Upper lobe of left lung (tissue), 6 donors: ENCODE measurements around the gene STUB1. TPM values are rescaled to one million over a fixed set of nuclear protein-coding genes. Genes with fewer than 3 reads are reported as not detected.
A peak's percentile ranks its signal among the peaks of the same experiment; 100 is the strongest.
"Not testable (repeated sequence)": the region's sequence is repeated elsewhere in the genome, so short reads cannot be mapped to it uniquely, and the experiment has no call there.

Source experiments
- ATAC-seq, 2 donors: fragments of 200-7000 bp; cut with Tn5 transposase; one replicate each; pipeline ENCODE4 v1.9.1; 2022; ENCODE audit warnings: mild to moderate bottlenecking in 2 of 2, moderate library complexity in 2 of 2; ENCODE audit not compliant: low FRiP score in 2 of 2
- DNase-seq, 2 donors: peaks; one replicate each; pipeline ENCODE4 v3.0.0-alpha.2; 2019 to 2020
- H3K27ac ChIP-seq, 4 donors: fragments of 200-600 bp; sonication (generic); one replicate each; pipeline ENCODE4 v1.5.1; 2016 to 2019
- H3K27me3 ChIP-seq, 4 donors: fragments of 200-600 bp; sonication (generic); one replicate each; pipeline ENCODE4 v1.5.1; 2017 to 2019
- H3K36me3 ChIP-seq, 4 donors: fragments of 200-600 bp; sonication (generic); one replicate each; pipeline ENCODE4 v1.5.1; 2016 to 2019
- H3K4me1 ChIP-seq, 4 donors: fragments of 200-600 bp; sonication (generic); one replicate each; pipeline ENCODE4 v1.5.1; 2018 to 2019
- H3K4me3 ChIP-seq, 4 donors: fragments of 200-600 bp; sonication (generic); one replicate each; pipeline ENCODE4 v1.5.1; 2017 to 2019; ENCODE audit warnings: mild to moderate bottlenecking in 2 of 4, moderate library complexity in 1 of 4
- H3K9me3 ChIP-seq, 4 donors: fragments of 200-600 bp; sonication (generic); one replicate each; pipeline ENCODE4 v1.5.1; 2018 to 2019
- EP300 ChIP-seq, 4 donors: sonication (generic); formaldehyde crosslinking; IDR thresholded peaks; one replicate each; pipeline ENCODE4 v1.5.1; 2017; ENCODE audit warnings: antibody characterized with exemption in 4 of 4, control low read depth in 2 of 4
- POLR2A ChIP-seq, 4 donors: fragments of 450-650 bp; IDR thresholded peaks; one replicate each; pipeline ENCODE4 v1.5.1; 2016 to 2017; ENCODE audit warnings: antibody characterized with exemption in 4 of 4, mild to moderate bottlenecking in 2 of 4
- POLR2AphosphoS5 ChIP-seq, 2 donors: sonication (generic); formaldehyde crosslinking; IDR thresholded peaks; one replicate each; pipeline ENCODE4 v1.5.1; 2017; ENCODE audit warnings: antibody characterized with exemption in 2 of 2
- WGBS, 2 donors: methylation state at CpG; one replicate each; pipeline ENCODE4 v1.1.5; 2017 to 2018; 5-methylcytosine and 5-hydroxymethylcytosine counted together
- total RNA-seq, 6 donors: library from RNA; depleted of rRNA in 4 of 6; stranded (reverse); fragments of >200 nt in 4 of 6; gene quantifications; one replicate each; pipeline versions ENCODE4 v1.1.0 to v1.2.1, GENCODE V29; 2016 to 2021
- TF ChIP-seq, protein P1 (sequence below), 6 experiments: fragments of 450-650 bp in 4 of 6; fragments of 200-600 bp in 2 of 6; sonication (generic) in 2 of 6; IDR thresholded peaks; one replicate each; pipeline ENCODE4 v1.5.1; 2016 to 2019; ENCODE audit warnings: antibody characterized with exemption in 6 of 6
- donor health status: DM: no; HTN: no; CAD: no; lungs with moderate emphysema.
- donor health status: DM: no; HTN: yes; CAD: no; lungs with severe emphysema.

The STUB1 gene
- total RNA-seq, 6 donors from 2014 or later = 101 to 186 (median 118) TPM

DNA sequence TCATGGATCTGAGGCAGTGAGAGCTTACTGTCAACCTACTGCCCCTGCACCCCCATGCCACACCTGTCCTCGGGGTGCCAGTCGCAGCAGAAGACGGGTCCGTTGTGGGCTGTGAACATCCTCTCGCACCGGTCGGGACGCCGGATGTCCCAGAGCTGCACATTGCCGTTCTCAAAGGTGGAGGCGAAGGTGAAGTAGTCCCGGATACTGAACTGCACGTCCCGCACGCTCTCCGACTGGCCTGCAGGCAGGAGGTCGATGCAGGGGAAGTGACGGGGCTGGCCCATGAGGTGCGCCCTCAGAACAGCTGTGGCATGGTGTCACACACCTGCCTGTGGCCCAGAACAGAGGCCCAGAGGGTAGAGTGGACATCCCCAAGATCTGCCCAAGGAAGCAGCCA is 7.3 kb downstream of the STUB1 start:
- H3K36me3 ChIP-seq = peaks cover under 1 to 26% (median 13%) of the 10 kb centered on the region in 4 donors
- H3K4me1 ChIP-seq = peaks cover 37 to 66% (median 50%) of the 10 kb centered on the region in 4 donors
- no peak for ATAC-seq
- 89 to 94% methylated on average over 16 to 19 of the region's 19 CpGs for WGBS, 2 donors
- no peaks in the 10 kb centered on the region for H3K27me3 ChIP-seq
- peak in 1 of 2 donors; percentile 77 for DNase-seq
- TF ChIP-seq EP300 (IDR thresholded peaks at IDR 0.05) = no peak
- TF ChIP-seq, protein P1, sequence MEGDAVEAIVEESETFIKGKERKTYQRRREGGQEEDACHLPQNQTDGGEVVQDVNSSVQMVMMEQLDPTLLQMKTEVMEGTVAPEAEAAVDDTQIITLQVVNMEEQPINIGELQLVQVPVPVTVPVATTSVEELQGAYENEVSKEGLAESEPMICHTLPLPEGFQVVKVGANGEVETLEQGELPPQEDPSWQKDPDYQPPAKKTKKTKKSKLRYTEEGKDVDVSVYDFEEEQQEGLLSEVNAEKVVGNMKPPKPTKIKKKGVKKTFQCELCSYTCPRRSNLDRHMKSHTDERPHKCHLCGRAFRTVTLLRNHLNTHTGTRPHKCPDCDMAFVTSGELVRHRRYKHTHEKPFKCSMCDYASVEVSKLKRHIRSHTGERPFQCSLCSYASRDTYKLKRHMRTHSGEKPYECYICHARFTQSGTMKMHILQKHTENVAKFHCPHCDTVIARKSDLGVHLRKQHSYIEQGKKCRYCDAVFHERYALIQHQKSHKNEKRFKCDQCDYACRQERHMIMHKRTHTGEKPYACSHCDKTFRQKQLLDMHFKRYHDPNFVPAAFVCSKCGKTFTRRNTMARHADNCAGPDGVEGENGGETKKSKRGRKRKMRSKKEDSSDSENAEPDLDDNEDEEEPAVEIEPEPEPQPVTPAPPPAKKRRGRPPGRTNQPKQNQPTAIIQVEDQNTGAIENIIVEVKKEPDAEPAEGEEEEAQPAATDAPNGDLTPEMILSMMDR (IDR thresholded peaks at IDR 0.05) = no peak
- TF ChIP-seq POLR2AphosphoS5 (IDR thresholded peaks at IDR 0.05) = no peak
- TF ChIP-seq POLR2A (IDR thresholded peaks at IDR 0.05) = no peak
- H3K4me3 ChIP-seq = no peak overlapping the region
- no peaks in the 10 kb centered on the region for H3K9me3 ChIP-seq
- no peak overlapping the region for H3K27ac ChIP-seq

DNA sequence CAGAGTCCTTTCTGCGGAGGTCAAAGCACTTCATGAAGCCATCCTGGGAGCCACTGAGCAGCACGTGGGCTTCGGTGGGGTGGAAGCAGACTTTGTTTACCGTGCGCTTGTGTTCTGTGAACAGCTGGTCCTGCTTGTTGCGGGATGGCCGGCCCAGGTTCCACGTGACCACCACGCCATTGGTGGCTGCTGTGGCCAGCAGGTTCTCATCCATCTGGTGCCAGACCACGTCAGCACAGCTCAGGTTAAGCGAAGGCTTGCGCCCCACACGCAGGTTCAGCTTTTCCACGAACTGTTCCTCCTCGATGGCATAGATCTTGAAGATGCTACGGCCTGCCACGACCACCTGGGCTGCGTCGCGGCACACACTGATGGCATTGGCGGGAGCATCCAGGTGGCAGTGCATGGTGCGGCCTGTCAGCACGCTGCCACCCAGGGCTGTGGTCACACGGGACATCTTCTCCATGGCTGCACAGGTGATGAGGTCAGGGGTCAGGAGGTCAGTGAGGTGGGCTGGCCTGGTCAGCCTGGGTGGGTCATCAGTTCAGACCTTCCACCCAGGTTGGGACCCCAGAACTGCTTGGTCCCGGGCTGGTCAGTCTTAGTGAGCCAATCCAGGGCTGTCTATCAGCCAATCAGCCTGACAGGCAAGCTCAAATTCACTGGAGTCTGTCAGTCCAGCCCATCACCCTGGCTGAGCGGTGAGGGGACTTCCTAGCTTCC is 9.1 kb downstream of the STUB1 start:
- H3K9me3 ChIP-seq = no peaks in the 10 kb centered on the region
- TF ChIP-seq POLR2AphosphoS5 (IDR thresholded peaks at IDR 0.05) = no peak
- TF ChIP-seq, protein P1 (IDR thresholded peaks at IDR 0.05) = no peak
- H3K4me1 ChIP-seq = peaks cover 32 to 58% (median 45%) of the 10 kb centered on the region in 4 donors
- H3K27me3 ChIP-seq = peaks cover 0 to 18% (median 12%) of the 10 kb centered on the region in 4 donors
- WGBS, 2 donors = 85 to 88% methylated on average over 11 to 24 of the region's 26 CpGs
- peak overlapping the region; percentile 76 to 98 (median 79) for H3K4me3 ChIP-seq
- DNase-seq (peak in 1 of 2 donors; percentile 68), ATAC-seq (no peak)
- H3K36me3 ChIP-seq = peaks cover 0 to 18% (median 5%) of the 10 kb centered on the region in 4 donors
- H3K27ac ChIP-seq = peak overlapping the region; percentile 84 to 92 (median 86)

DNA sequence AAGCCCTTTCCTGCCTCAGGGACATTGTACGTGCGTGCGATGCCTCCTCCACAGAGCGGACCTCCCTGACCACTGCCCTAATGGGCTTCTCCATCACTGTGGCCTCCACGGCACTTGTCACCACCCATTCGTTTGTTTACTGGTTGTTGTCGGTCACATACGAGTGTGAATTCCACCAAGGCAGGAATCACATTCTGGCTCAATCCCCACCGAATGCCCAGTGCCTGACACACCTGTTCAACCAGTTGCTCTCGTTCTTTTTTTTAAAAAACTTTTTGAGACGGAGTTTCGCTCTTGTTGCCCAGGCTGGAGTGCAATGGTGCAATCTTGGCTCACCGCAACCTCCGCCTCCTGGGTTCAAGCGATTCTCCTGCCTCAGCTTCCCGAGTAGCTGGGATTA is 11.0 kb downstream of the STUB1 start:
- Histone ChIP-seq H3K36me3 (peaks cover 0 to 14% (median 5%) of the 10 kb centered on the region in 4 donors), H3K4me1 (peaks cover 36 to 56% (median 47%) of the 10 kb centered on the region in 4 donors), H3K27me3 (peaks cover 0 to 35% (median 25%) of the 10 kb centered on the region in 4 donors)
- H3K27ac ChIP-seq, H3K9me3 ChIP-seq, DNase-seq, ATAC-seq, H3K4me3 ChIP-seq: not testable (repeated sequence)
- WGBS, 2 donors = 77 to 81% methylated on average over 16 of the region's 16 CpGs

DNA sequence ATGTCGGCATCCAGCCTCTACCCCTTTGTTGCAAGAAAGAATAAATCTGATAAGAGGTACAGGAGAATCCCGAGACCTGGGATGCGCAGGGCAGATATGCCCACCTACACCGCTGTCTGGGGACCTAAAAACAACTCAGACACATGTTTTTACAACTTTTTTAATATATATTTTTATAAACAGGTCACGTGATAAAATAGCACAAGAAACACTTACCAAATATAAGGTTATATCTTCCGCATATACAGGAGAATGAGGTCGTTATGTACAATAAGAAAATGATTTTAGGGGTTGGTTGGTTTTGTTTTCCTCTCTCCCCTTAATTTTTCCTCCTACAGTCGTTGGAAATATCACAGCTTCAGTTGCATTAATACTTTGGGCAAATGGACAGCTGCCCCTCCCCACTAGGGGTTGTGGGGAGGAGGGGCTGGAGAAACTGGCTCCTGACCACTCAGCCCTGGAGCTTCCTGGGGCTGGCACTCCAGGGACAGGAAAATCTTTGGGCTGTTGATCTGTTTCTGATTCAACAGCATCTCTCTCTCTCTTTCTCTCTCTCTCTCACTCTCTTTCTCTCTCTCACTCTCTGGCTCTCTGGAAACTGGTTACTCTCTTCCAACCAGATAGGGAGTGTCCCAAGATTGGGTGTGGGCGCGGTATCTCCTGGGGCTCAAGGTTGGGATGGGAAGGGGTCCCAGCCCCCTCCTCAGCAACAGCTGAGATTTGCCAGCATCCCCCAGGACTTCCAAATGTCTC is 12.3 kb downstream of the STUB1 start:
- H3K36me3 ChIP-seq = peaks cover 0 to under 1% (median 0%) of the 10 kb centered on the region in 4 donors
- DNase-seq (no peak), ATAC-seq (no peak)
- 66 to 67% methylated on average over 10 of the region's 10 CpGs for WGBS, 2 donors
- TF ChIP-seq POLR2AphosphoS5 (IDR thresholded peaks at IDR 0.05) = no peak
- TF ChIP-seq EP300 (IDR thresholded peaks at IDR 0.05) = no peak
- TF ChIP-seq, protein P1 (IDR thresholded peaks at IDR 0.05) = no peak
- TF ChIP-seq POLR2A (IDR thresholded peaks at IDR 0.05) = no peak
- H3K9me3 ChIP-seq = no peaks in the 10 kb centered on the region
- peaks cover 36 to 54% (median 48%) of the 10 kb centered on the region in 4 donors for H3K4me1 ChIP-seq
- no peak overlapping the region for H3K4me3 ChIP-seq
- no peak overlapping the region for H3K27ac ChIP-seq
- peaks cover 0 to 41% (median 25%) of the 10 kb centered on the region in 4 donors for H3K27me3 ChIP-seq

DNA sequence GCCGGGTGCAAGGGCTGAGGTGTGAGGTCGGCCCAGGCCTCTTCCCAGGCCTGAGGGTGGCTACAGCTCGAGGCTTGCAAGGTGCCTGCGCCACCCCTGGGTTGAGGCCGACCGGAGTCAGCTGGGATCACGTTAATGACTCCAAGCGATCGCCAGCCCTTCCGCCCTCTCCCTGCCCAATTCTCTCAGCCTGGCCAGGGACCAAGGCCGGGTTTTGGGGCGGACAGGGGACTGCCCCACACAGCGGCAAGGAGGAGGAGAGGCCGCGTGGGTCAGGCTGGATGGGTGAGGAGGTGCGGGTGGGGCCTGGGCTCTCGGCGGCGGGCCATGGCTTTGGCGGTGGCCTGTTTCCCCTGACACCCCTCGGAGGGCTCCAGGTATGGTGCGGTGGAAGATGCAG is 13.2 kb downstream of the STUB1 start:
- peak in 1 of 2 donors; percentile 77 for DNase-seq
- H3K27ac ChIP-seq = no peak overlapping the region
- peaks cover 36 to 52% (median 47%) of the 10 kb centered on the region in 4 donors for H3K4me1 ChIP-seq
- H3K36me3 ChIP-seq = no peaks in the 10 kb centered on the region
- ATAC-seq = no peak
- no peaks in the 10 kb centered on the region for H3K9me3 ChIP-seq
- whole genome bisulfite sequencing, 2 donors = 37 to 47% methylated on average over 12 to 22 of the region's 22 CpGs
- H3K27me3 ChIP-seq = peaks cover 0 to 41% (median 25%) of the 10 kb centered on the region in 4 donors
- no peak overlapping the region for H3K4me3 ChIP-seq
- TF ChIP-seq EP300 (IDR thresholded peaks at IDR 0.05) (no peak), POLR2A (IDR thresholded peaks at IDR 0.05) (no peak), POLR2AphosphoS5 (IDR thresholded peaks at IDR 0.05) (no peak)
- TF ChIP-seq, protein P1 (IDR thresholded peaks at IDR 0.05) = no peak
